Measurements from ENCODE around the gene TOB1. TPM values are rescaled to one million over a fixed set of nuclear protein-coding genes. Genes with fewer than 3 reads are reported as not detected.

Gene TOB1
- total and polyA plus RNA-seq, 9 of the 15 experiments (the other 6 are each of a cell fraction or from before 2014, with no cell fraction given): 4.8 to 63.7 (median 13.2) TPM

GRCh38 chr17:50871364-50871763 is 5.2 kb upstream of the TOB1 start:
- DNase-seq (ENCODE audit: extremely low read depth in 1 of 4, low spot score in 3 of 4) (no peak), ATAC-seq (no peak), FAIRE-seq (no peak)
- BruUV-seq (replicated peaks): no TSS peak
- H3K27ac ChIP-seq (ENCODE audit: extremely low read depth, low read depth, low read length): no peak overlapping the region
- no peaks in the 10 kb centered on the region for H3K9me1 ChIP-seq (ENCODE audit: control insufficient read depth, insufficient read depth, low read length)
- no peak overlapping the region for H3K4me2 ChIP-seq (ENCODE audit: insufficient read depth, low read length)
- no peaks in the 10 kb centered on the region for H3K36me3 ChIP-seq (ENCODE audit: control insufficient read depth, insufficient read depth, low read length)
- H3K4me1 ChIP-seq (replicated peaks in 1 of 2; ENCODE audit: control insufficient read depth in 2 of 2, insufficient read depth in 2 of 2, low read length in 2 of 2): peaks cover 10 to 11% of the 10 kb centered on the region in 2 experiments; a peak in 3 of 5 replicates
- in situ Hi-C loops (cut with MboI) (no loop called here), intact Hi-C loops (cut with micrococcal nuclease) (no loop called here)
- no peak overlapping the region for H2AFZ ChIP-seq (ENCODE audit: low read depth, low read length)
- no peak overlapping the region for H3K9ac ChIP-seq (ENCODE audit: insufficient read depth in 1 of 2, low read depth in 2 of 2, low read length in 2 of 2)
- no peaks in the 10 kb centered on the region for H3K27me3 ChIP-seq (ENCODE audit: control insufficient read depth in 2 of 2, insufficient read depth in 2 of 2, low read length in 2 of 2)
- H3K9me3 ChIP-seq (replicated peaks; ENCODE audit: control insufficient read depth, insufficient read depth, low read depth, low read length): no peaks in the 10 kb centered on the region
- TF ChIP-seq NFXL1 (CRISPR knock-in tag; IDR thresholded peaks at IDR 0.05) (no peak), MTA1 (IDR thresholded peaks at IDR 0.05; ENCODE audit: borderline replicate concordance) (no peak), ZNF347 (CRISPR knock-in tag; IDR thresholded peaks at IDR 0.05; ENCODE audit: low read depth) (no peak), ZNF561 (CRISPR knock-in tag; conservative IDR thresholded peaks at IDR 0.05) (no peak), RBM25 (IDR thresholded peaks at IDR 0.05; ENCODE audit: low read depth, low read length, severe bottlenecking) (no peak), ZNF740 (CRISPR knock-in tag; IDR thresholded peaks at IDR 0.05) (no peak), ZNF740 (tag; IDR thresholded peaks at IDR 0.05) (no peak), PHB (CRISPR knock-in tag; IDR thresholded peaks at IDR 0.05) (no peak), SIX5 (IDR thresholded peaks at IDR 0.05; ENCODE audit: borderline replicate concordance in 1 of 2, insufficient read depth in 1 of 2, low read depth in 1 of 2, low read length in 2 of 2) (no peak), ZNF212 (CRISPR knock-in tag; IDR thresholded peaks at IDR 0.05) (no peak), DMBX1 (CRISPR knock-in tag; IDR thresholded peaks at IDR 0.05; ENCODE audit: borderline replicate concordance) (no peak), TCFL5 (CRISPR knock-in tag; conservative IDR thresholded peaks at IDR 0.05) (no peak), MEF2D (tag; conservative IDR thresholded peaks at IDR 0.05; ENCODE audit: low read depth) (no peak), FOXK1 (CRISPR knock-in tag; IDR thresholded peaks at IDR 0.05; ENCODE audit: borderline replicate concordance) (no peak), BMI1 (IDR thresholded peaks at IDR 0.05; ENCODE audit: low read length) (no peak), ZBTB5 (IDR thresholded peaks at IDR 0.05) (no peak), ZNF146 (CRISPR knock-in tag; IDR thresholded peaks at IDR 0.05; ENCODE audit: unreplicated experiment) (no peak), ATF3 (IDR thresholded peaks at IDR 0.05) (no peak), ATF3 (CRISPR knock-in tag; conservative IDR thresholded peaks at IDR 0.05) (no peak), TRIM24 (IDR thresholded peaks at IDR 0.05) (no peak)
- WGBS (ENCODE audit: insufficient coverage, low coverage, missing lambda C conversion rate): 32% methylated on average over 4 of the region's 4 CpGs
- no peaks in the 10 kb centered on the region for H4K20me1 ChIP-seq (replicated peaks; ENCODE audit: control insufficient read depth, insufficient read depth, low read length)
- ChIA-PET POLR2A (interaction anchor here (0.9 kb wide), 1 partner anchor 116 kb away, joined by 3 read pairs; no protein-coding TSS in a partner anchor), CTCF (ENCODE audit: low intra/inter-chr PET ratio) (no interaction called here)
- H3K79me2 ChIP-seq (ENCODE audit: control insufficient read depth, insufficient read depth, low read length): peaks cover 2% of the 10 kb centered on the region; the same call in 1 of the 3 replicates
- no peak overlapping the region for H3K4me3 ChIP-seq

Measured in K562 (cell line).